ENCODE data around the gene SCTR. TPM values are rescaled to one million over a fixed set of nuclear protein-coding genes. Genes with fewer than 3 reads are reported as not detected.

Gene SCTR
- total RNA-seq, 1 experiment from 2014 or later: not detected

DNA sequence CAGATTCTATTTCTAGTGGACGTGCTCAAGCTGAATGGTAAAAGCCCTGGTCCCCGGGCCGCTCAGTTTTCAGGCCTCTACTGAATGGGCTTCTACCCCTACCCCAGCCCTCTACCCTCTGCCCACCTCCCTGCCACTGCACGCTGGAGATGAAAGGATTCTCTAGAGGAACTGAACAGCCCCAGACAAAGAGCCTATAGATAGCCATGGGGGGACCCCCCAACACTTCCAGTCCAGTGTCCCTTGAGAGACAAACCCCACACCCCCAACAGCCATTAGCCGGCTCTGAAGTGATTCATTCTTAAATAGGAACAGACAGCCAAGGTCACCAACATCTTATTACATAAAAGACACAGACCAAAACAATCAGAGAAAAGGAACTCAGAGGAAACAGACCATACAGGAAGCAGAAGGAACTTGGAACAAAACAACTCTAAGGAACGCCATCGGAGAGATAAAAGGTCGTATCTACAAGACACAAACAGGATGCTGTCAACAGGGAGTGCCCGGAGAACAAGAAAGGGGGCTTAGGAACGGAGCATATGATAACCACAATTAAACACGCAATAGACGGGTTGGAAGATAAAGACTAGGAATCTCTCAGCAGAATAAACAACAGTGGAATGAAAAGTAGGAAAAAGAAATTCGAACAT lies 69.1 kb downstream of the SCTR start:
- no peak for TF ChIP-seq SIN3A (IDR thresholded peaks at IDR 0.05; ENCODE audit: borderline replicate concordance, insufficient read depth, low read depth, low read length)
- no peak for TF ChIP-seq TCF7L2 (IDR thresholded peaks at IDR 0.05; ENCODE audit: low read depth, low read length)
- TF ChIP-seq, protein P1, sequence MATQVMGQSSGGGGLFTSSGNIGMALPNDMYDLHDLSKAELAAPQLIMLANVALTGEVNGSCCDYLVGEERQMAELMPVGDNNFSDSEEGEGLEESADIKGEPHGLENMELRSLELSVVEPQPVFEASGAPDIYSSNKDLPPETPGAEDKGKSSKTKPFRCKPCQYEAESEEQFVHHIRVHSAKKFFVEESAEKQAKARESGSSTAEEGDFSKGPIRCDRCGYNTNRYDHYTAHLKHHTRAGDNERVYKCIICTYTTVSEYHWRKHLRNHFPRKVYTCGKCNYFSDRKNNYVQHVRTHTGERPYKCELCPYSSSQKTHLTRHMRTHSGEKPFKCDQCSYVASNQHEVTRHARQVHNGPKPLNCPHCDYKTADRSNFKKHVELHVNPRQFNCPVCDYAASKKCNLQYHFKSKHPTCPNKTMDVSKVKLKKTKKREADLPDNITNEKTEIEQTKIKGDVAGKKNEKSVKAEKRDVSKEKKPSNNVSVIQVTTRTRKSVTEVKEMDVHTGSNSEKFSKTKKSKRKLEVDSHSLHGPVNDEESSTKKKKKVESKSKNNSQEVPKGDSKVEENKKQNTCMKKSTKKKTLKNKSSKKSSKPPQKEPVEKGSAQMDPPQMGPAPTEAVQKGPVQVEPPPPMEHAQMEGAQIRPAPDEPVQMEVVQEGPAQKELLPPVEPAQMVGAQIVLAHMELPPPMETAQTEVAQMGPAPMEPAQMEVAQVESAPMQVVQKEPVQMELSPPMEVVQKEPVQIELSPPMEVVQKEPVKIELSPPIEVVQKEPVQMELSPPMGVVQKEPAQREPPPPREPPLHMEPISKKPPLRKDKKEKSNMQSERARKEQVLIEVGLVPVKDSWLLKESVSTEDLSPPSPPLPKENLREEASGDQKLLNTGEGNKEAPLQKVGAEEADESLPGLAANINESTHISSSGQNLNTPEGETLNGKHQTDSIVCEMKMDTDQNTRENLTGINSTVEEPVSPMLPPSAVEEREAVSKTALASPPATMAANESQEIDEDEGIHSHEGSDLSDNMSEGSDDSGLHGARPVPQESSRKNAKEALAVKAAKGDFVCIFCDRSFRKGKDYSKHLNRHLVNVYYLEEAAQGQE (IDR thresholded peaks at IDR 0.05; ENCODE audit: insufficient read depth in 1 of 2, low read depth in 2 of 2, low read length in 1 of 2): no peak
- no peak for TF ChIP-seq POLR2AphosphoS5 (IDR thresholded peaks at IDR 0.05; ENCODE audit: low read depth, low read length)
- ATAC-seq (no peak), DNase-seq (ENCODE audit: low read depth, low spot score) (no peak)
- intact Hi-C loops (cut with micrococcal nuclease; ENCODE audit: unreplicated experiment): no loop called here
- in situ Hi-C loops (cut with HindIII; ENCODE audit: low pct_unique_long_range_greater_than_20kb, low sequenced_read_pairs): no loop called here
- H3K36me3 ChIP-seq (ENCODE audit: control insufficient read depth, insufficient read depth, low read length): no peaks in the 10 kb centered on the region
- ChIA-PET CTCF (no interaction called here), POLR2A (no interaction called here)
- no peaks in the 10 kb centered on the region for H3K27me3 ChIP-seq (ENCODE audit: control insufficient read depth, insufficient read depth, low read length)
- no peak overlapping the region for H3K27ac ChIP-seq (ENCODE audit: low read length)
- H3K9me3 ChIP-seq (ENCODE audit: control insufficient read depth, insufficient read depth, low read depth, low read length): no peaks in the 10 kb centered on the region
- H3K4me3 ChIP-seq (ENCODE audit: low read depth in 2 of 2, low read length in 2 of 2): no peak overlapping the region
- no TSS peak for BruUV-seq (replicated peaks)
- no peaks in the 10 kb centered on the region for H3K4me1 ChIP-seq (ENCODE audit: control insufficient read depth, insufficient read depth, low read length)

GRCh38 chr2:119453972-119454593 lies 70.2 kb downstream of the SCTR start:
- intact Hi-C loops (cut with micrococcal nuclease; ENCODE audit: unreplicated experiment) (no loop called here), in situ Hi-C loops (cut with HindIII; ENCODE audit: low pct_unique_long_range_greater_than_20kb, low sequenced_read_pairs) (no loop called here)
- no peaks in the 10 kb centered on the region for H3K36me3 ChIP-seq (ENCODE audit: control insufficient read depth, insufficient read depth, low read length)
- no TSS peak for BruUV-seq (replicated peaks)
- no peak for TF ChIP-seq CTCF (IDR thresholded peaks at IDR 0.05)
- TF ChIP-seq, protein P1 (IDR thresholded peaks at IDR 0.05; ENCODE audit: insufficient read depth in 1 of 2, low read depth in 2 of 2, low read length in 1 of 2): no peak
- no peak for TF ChIP-seq SIN3A (IDR thresholded peaks at IDR 0.05; ENCODE audit: borderline replicate concordance, insufficient read depth, low read depth, low read length)
- no peak for TF ChIP-seq TCF7L2 (IDR thresholded peaks at IDR 0.05; ENCODE audit: low read depth, low read length)
- TF ChIP-seq POLR2AphosphoS5 (IDR thresholded peaks at IDR 0.05; ENCODE audit: low read depth, low read length): no peak
- no peaks in the 10 kb centered on the region for H3K4me1 ChIP-seq (ENCODE audit: control insufficient read depth, insufficient read depth, low read length)
- H3K27me3 ChIP-seq (ENCODE audit: control insufficient read depth, insufficient read depth, low read length): no peaks in the 10 kb centered on the region
- POLR2A ChIA-PET: no interaction called here
- DNase-seq (ENCODE audit: low read depth, low spot score) (no peak), ATAC-seq (no peak)
- H3K4me3 ChIP-seq (ENCODE audit: low read depth in 2 of 2, low read length in 2 of 2): no peak overlapping the region
- no peak overlapping the region for H3K27ac ChIP-seq (ENCODE audit: low read length)
- CTCF ChIA-PET: no interaction called here
- H3K9me3 ChIP-seq (ENCODE audit: control insufficient read depth, insufficient read depth, low read depth, low read length): no peaks in the 10 kb centered on the region

Measured in Panc1 (cell line).